Astrocyte (in vitro differentiated cells and primary cell): Measurements from ENCODE around the gene ZBTB49. TPM values are rescaled to one million over a fixed set of nuclear protein-coding genes. Genes with fewer than 3 reads are reported as not detected.
"Not testable (repeated sequence)": the region's sequence is repeated elsewhere in the genome, so short reads cannot be mapped to it uniquely, and the experiment has no call there.

ENCODE experiments used
- DNase-seq: peaks from one replicate; pipeline ENCODE4 v3.0.0-alpha.2; 2010; ENCODE audit warnings: low read depth
- FAIRE-seq: peaks from 2 replicates; lab custom pipeline; 2011; peaks lifted over from hg19 to GRCh38; lab: Jason Lieb, UNC
- H2AFZ ChIP-seq: 2 replicates; pipeline ENCODE4 v1.6.0; 2012; ENCODE audit warnings: low read depth, low read length, inconsistent platforms
- H3K27ac ChIP-seq: 2 replicates; pipeline ENCODE4 v1.5.1; 2011; ENCODE audit warnings: low read depth, low read length, inconsistent platforms
- H3K27me3 ChIP-seq: 2 replicates; pipeline ENCODE4 v1.6.0; 2011; ENCODE audit warnings: low read length, inconsistent platforms; ENCODE audit not compliant: insufficient read depth
- H3K36me3 ChIP-seq: 2 replicates; pipeline ENCODE4 v1.5.1; 2011; ENCODE audit warnings: low read length, inconsistent platforms; ENCODE audit not compliant: insufficient read depth
- H3K4me1 ChIP-seq: 2 replicates; pipeline ENCODE4 v1.5.1; 2011; ENCODE audit warnings: low read length, inconsistent platforms; ENCODE audit not compliant: insufficient read depth
- H3K4me2 ChIP-seq: 2 replicates; pipeline ENCODE4 v1.6.0; 2012; ENCODE audit warnings: low read length, inconsistent platforms
- H3K4me3 ChIP-seq: 2 replicates; pipeline ENCODE4 v1.5.1; 2011; ENCODE audit warnings: low read depth, mild to moderate bottlenecking, low read length, inconsistent platforms; ENCODE audit not compliant: insufficient read depth
- H3K79me2 ChIP-seq: 2 replicates; pipeline ENCODE4 v1.6.0; 2012; ENCODE audit warnings: mild to moderate bottlenecking, low read length, inconsistent platforms; ENCODE audit not compliant: insufficient read depth
- H3K9ac ChIP-seq: 2 replicates; pipeline ENCODE4 v1.6.0; 2012; ENCODE audit warnings: mild to moderate bottlenecking, low read length, inconsistent platforms
- H3K9me3 ChIP-seq: 2 replicates; pipeline ENCODE4 v1.5.1; 2012; ENCODE audit warnings: low read depth, mild to moderate bottlenecking, low read length, inconsistent platforms; ENCODE audit not compliant: insufficient read depth
- H4K20me1 ChIP-seq: 2 replicates; pipeline ENCODE4 v1.6.0; 2012; ENCODE audit warnings: low read length, inconsistent platforms; ENCODE audit not compliant: insufficient read depth
- H3K27ac Mint-ChIP-seq: one replicate; pipeline ENCODE4 v1.8.0; 2021; ENCODE audit warnings: mild to moderate bottlenecking, mixed read lengths; ENCODE audit not compliant: unreplicated experiment
- H3K27me3 Mint-ChIP-seq: one replicate; pipeline ENCODE4 v1.8.0; 2021; ENCODE audit warnings: low read depth, mixed read lengths; ENCODE audit not compliant: unreplicated experiment
- H3K36me3 Mint-ChIP-seq: one replicate; pipeline ENCODE4 v1.8.0; 2021; ENCODE audit warnings: low read depth, mixed read lengths; ENCODE audit not compliant: unreplicated experiment
- H3K4me1 Mint-ChIP-seq: one replicate; pipeline ENCODE4 v1.8.0; 2021; ENCODE audit warnings: low read depth, mixed read lengths; ENCODE audit not compliant: unreplicated experiment
- H3K4me3 Mint-ChIP-seq: one replicate; pipeline ENCODE4 v1.8.0; 2021; ENCODE audit warnings: mild to moderate bottlenecking, moderate library complexity, mixed read lengths; ENCODE audit not compliant: unreplicated experiment
- H3K9me3 Mint-ChIP-seq: one replicate; pipeline ENCODE4 v1.8.0; 2021; ENCODE audit warnings: mild to moderate bottlenecking, mixed read lengths; ENCODE audit not compliant: unreplicated experiment
- CTCF ChIP-seq: IDR thresholded peaks from 2 replicates; pipeline ENCODE4 v1.5.1; 2011; ENCODE audit warnings: low read depth, mild to moderate bottlenecking, inconsistent platforms, low read length, moderate library complexity; ENCODE audit not compliant: insufficient read depth
- EZH2 ChIP-seq: IDR thresholded peaks from 2 replicates; pipeline ENCODE4 v1.6.1; 2012; ENCODE audit warnings: mild to moderate bottlenecking, low read length, inconsistent platforms; ENCODE audit not compliant: insufficient read depth
- total RNA-seq: library from RNA; stranded (reverse); gene quantifications from 2 replicates; pipeline ENCODE4 v1.2.1, GENCODE V29; 2021

ZBTB49 gene
- total RNA-seq, 1 donor from 2014 or later: 5.5 TPM

DNA sequence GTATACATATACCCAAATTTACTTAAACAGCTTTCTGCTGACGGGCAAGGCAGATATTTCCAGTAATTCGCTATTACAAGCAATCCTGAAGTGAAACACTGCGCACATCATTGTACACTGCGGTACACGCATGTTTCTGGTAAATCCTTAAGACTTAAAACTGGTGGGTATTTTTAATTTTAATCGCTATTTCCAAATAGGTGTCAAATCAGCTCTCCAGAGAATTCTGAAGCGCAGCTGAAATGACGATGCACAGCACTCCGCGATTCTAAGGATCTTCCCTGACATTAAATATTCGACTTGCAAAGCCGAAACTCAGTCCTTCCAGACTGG lies 42.4 kb upstream of the ZBTB49 start:
- H3K9me3 ChIP-seq: no peaks in the 10 kb centered on the region
- H2AFZ ChIP-seq: peak overlapping the region; percentile 94
- Mint-ChIP-seq H3K4me1 (peaks cover 7% of the 10 kb centered on the region), H3K27ac (peak overlapping the region; percentile 22), H3K27me3 (no peaks in the 10 kb centered on the region), H3K9me3 (no peaks in the 10 kb centered on the region), H3K4me3 (peak overlapping the region; percentile 88), H3K36me3 (peaks cover 9% of the 10 kb centered on the region)
- H3K4me3 ChIP-seq: peak overlapping the region; percentile 94
- peaks cover 12% of the 10 kb centered on the region for H3K79me2 ChIP-seq
- peak overlapping the region; percentile 94 for H3K27ac ChIP-seq
- peaks cover 13% of the 10 kb centered on the region for H3K4me1 ChIP-seq
- FAIRE-seq (no peak), DNase-seq (no peak)
- TF ChIP-seq EZH2 (no peak), CTCF (no peak)
- H3K9ac ChIP-seq: peak overlapping the region; percentile 97
- H3K4me2 ChIP-seq: peak overlapping the region; percentile 98
- peaks cover 9% of the 10 kb centered on the region for H3K36me3 ChIP-seq
- no peaks in the 10 kb centered on the region for H4K20me1 ChIP-seq
- no peaks in the 10 kb centered on the region for H3K27me3 ChIP-seq

GRCh38 chr4:4248029-4248884 lies 41.8 kb upstream of the ZBTB49 start, which contains the start of gene TMEM128:
TMEM128 (minus strand) TSS chr4:4248223; CDS start chr4:4248202, 21 bp downstream.
- Histone ChIP-seq H4K20me1 (no peaks in the 10 kb centered on the region), H3K4me3 (peak within 1 kb of the TSS; percentile 94), H3K4me1 (peaks cover 13% of the 10 kb centered on the region), H2AFZ (peak within 1 kb of the TSS; percentile 94), H3K27me3 (no peaks in the 10 kb centered on the region), H3K79me2 (peaks cover 12% of the 10 kb centered on the region), H3K36me3 (peaks cover 9% of the 10 kb centered on the region), H3K27ac (peak within 1 kb of the TSS; percentile 94), H3K9ac (peak within 1 kb of the TSS; percentile 97), H3K4me2 (peak within 1 kb of the TSS; percentile 98), H3K9me3 (no peaks in the 10 kb centered on the region)
- Mint-ChIP-seq H3K27me3 (no peaks in the 10 kb centered on the region), H3K4me3 (peak within 1 kb of the TSS; percentile 88), H3K9me3 (no peaks in the 10 kb centered on the region), H3K4me1 (peaks cover 7% of the 10 kb centered on the region), H3K36me3 (peaks cover 9% of the 10 kb centered on the region), H3K27ac (peak within 1 kb of the TSS; percentile 95)
- TF ChIP-seq EZH2: no peak
- peak; percentile 18 for TF ChIP-seq CTCF
- DNase-seq (peak; percentile 90), FAIRE-seq (peak; percentile 13)

DNA sequence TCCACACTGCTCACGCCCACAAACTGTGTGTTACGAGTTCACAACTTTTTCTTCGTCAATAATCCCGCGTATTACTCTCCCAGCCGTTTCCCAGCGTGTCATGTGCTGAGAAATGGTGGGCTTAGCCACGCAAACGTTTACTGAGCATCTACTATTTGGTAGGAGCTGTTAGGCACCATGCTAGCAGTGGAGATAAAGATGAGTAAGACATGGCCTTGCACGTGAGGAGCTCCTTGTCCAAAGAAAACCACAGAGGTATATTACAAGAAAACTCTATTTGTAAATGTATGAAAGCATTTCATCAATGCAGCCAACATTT lies 41.2 kb upstream of the ZBTB49 start:
- FAIRE-seq (no peak), DNase-seq (no peak)
- H3K4me1 Mint-ChIP-seq: peaks cover 7% of the 10 kb centered on the region
- Histone ChIP-seq H3K4me2 (peak overlapping the region; percentile 98), H3K36me3 (peaks cover 6% of the 10 kb centered on the region), H3K4me3 (peak overlapping the region; percentile 94), H3K9me3 (no peaks in the 10 kb centered on the region), H3K9ac (peak overlapping the region; percentile 97), H3K27ac (peak overlapping the region; percentile 94), H4K20me1 (no peaks in the 10 kb centered on the region), H3K27me3 (no peaks in the 10 kb centered on the region), H3K4me1 (peaks cover 13% of the 10 kb centered on the region), H3K79me2 (peaks cover 12% of the 10 kb centered on the region), H2AFZ (peak overlapping the region; percentile 94)
- no peaks in the 10 kb centered on the region for H3K9me3 Mint-ChIP-seq
- TF ChIP-seq EZH2: no peak
- TF ChIP-seq CTCF: no peak
- H3K36me3 Mint-ChIP-seq: peaks cover 8% of the 10 kb centered on the region
- peak overlapping the region; percentile 95 for H3K27ac Mint-ChIP-seq
- no peaks in the 10 kb centered on the region for H3K27me3 Mint-ChIP-seq
- peak overlapping the region; percentile 88 for H3K4me3 Mint-ChIP-seq

GRCh38 chr4:4249342-4249741 lies 40.7 kb upstream of the ZBTB49 start:
- H3K36me3 ChIP-seq, H3K9me3 ChIP-seq, FAIRE-seq, H3K27me3 ChIP-seq, H3K9ac ChIP-seq, H3K27ac ChIP-seq, DNase-seq, H4K20me1 ChIP-seq, H3K36me3 Mint-ChIP-seq, H3K9me3 Mint-ChIP-seq, H3K4me3 ChIP-seq, H3K27ac Mint-ChIP-seq, H2AFZ ChIP-seq, H3K4me1 Mint-ChIP-seq, H3K27me3 Mint-ChIP-seq: not testable (repeated sequence)
- peak overlapping the region; percentile 88 for H3K4me3 Mint-ChIP-seq
- Histone ChIP-seq H3K4me2 (peak overlapping the region; percentile 98), H3K4me1 (peaks cover 13% of the 10 kb centered on the region), H3K79me2 (peaks cover 12% of the 10 kb centered on the region)
